ENCODE measurements around the gene CERCAM. TPM values are rescaled to one million over a fixed set of nuclear protein-coding genes. Genes with fewer than 3 reads are reported as not detected.

CERCAM gene
- total RNA-seq, 4 donors from 2014 or later, result 25.1 to 70.7 (median 39.8) TPM

- Histone ChIP-seq H3K36me3 (no peaks in the 10 kb centered on the region), H3K27ac (no peak overlapping the region), H3K4me3 (no peak overlapping the region), H3K9me3 (no peaks in the 10 kb centered on the region), H3K27me3 (no peaks in the 10 kb centered on the region), H3K4me1 (no peaks in the 10 kb centered on the region)
- no peak for TF ChIP-seq POLR2A (IDR thresholded peaks at IDR 0.05)
- TF ChIP-seq, protein P1, sequence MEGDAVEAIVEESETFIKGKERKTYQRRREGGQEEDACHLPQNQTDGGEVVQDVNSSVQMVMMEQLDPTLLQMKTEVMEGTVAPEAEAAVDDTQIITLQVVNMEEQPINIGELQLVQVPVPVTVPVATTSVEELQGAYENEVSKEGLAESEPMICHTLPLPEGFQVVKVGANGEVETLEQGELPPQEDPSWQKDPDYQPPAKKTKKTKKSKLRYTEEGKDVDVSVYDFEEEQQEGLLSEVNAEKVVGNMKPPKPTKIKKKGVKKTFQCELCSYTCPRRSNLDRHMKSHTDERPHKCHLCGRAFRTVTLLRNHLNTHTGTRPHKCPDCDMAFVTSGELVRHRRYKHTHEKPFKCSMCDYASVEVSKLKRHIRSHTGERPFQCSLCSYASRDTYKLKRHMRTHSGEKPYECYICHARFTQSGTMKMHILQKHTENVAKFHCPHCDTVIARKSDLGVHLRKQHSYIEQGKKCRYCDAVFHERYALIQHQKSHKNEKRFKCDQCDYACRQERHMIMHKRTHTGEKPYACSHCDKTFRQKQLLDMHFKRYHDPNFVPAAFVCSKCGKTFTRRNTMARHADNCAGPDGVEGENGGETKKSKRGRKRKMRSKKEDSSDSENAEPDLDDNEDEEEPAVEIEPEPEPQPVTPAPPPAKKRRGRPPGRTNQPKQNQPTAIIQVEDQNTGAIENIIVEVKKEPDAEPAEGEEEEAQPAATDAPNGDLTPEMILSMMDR (IDR thresholded peaks at IDR 0.05), result no peak
- no peak for DNase-seq
- intact Hi-C loops (cut with DNase I; ENCODE audit: low total_unique reads), result no loop called here
Observed at GRCh38 chr9:128393970-128394369, 26.7 kb upstream of the CERCAM start.

DNA sequence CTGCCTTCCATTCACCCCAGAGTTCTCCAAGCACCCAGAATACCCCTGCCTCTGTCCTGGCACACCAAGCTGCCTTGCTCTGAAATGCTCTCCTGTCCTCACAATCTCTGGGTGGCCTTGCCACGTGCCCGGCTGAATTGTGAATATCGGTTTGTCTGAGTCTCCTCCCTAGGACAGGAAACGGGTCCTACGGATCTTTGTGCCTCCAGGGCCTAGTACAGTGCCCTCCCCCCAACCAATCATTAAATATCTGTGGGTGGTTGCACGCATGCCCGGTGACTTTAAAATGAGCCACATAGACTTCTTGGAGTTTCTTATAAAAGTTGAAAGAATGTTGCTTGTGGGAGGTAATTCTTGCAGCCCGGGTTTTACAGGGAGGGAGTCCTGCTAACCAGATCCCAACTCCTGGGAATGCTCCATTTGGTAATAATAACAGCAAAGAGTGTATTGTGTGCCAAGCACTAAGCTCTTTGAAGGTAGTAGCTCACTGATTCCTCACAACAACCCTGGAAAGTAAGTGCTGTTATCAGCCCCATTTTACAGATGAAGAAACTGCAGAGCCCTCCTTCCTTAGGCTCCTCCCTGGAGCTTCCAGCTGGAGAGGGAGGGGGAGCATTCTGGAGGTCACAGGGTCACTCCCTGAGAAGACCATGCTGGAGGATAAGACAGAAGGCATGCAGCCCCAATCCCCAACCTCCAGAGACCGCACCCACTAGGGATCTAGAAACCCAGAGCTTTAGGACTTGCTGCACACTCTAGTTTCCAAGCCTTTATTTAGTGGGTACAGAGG is 26.1 kb upstream of the CERCAM start:
- no peaks in the 10 kb centered on the region for H3K4me1 ChIP-seq
- no peak overlapping the region for H3K27ac ChIP-seq
- no peak overlapping the region for H3K4me3 ChIP-seq
- no peak for DNase-seq
- TF ChIP-seq, protein P1 (IDR thresholded peaks at IDR 0.05), result no peak
- no peaks in the 10 kb centered on the region for H3K9me3 ChIP-seq
- no peaks in the 10 kb centered on the region for H3K27me3 ChIP-seq
- intact Hi-C loops (cut with DNase I; ENCODE audit: low total_unique reads), result no loop called here
- no peaks in the 10 kb centered on the region for H3K36me3 ChIP-seq

DNA sequence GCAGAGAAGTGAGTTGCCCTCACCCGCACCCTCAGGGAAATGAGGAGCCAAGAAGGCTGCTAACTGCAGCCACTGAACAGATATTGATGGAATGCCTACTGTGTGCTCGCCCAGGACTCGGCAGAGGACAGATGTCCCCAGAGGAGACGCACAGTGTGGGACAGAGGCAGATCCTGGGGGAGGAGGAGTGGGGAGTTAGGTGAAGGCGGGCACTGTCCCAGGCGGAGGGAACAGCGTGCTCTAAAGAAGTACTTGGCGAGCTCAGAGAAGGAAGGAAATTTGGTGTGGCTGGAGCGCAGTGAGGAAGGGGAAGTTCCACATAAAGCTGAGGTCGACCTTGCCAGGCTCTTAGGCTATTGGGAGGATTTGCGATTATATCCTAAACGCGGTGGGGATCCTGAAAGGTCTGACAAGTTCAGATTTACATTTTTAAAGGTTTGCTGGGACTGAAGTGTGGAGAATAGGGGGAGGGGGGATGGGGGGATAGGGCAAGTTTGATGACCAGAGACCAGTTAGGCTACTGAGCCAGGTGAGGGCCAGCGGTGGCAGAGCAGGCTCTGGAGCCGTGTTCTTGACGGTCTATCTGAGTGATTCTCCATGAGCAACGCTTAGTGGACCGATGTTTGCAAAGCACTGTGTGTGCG is 23.6 kb upstream of the CERCAM start:
- Histone ChIP-seq H3K27ac (peak overlapping the region in 1 of 2 donors; percentile 52), H3K4me1 (no peaks in the 10 kb centered on the region), H3K9me3 (no peaks in the 10 kb centered on the region), H3K36me3 (no peaks in the 10 kb centered on the region), H3K4me3 (no peak overlapping the region), H3K27me3 (no peaks in the 10 kb centered on the region)
- TF ChIP-seq, protein P1 (IDR thresholded peaks at IDR 0.05), result no peak
- TF ChIP-seq POLR2A (IDR thresholded peaks at IDR 0.05), result no peak
- intact Hi-C loops (cut with DNase I; ENCODE audit: low total_unique reads), result no loop called here
- DNase-seq, result peak in 1 of 2 donors; percentile 28

DNA sequence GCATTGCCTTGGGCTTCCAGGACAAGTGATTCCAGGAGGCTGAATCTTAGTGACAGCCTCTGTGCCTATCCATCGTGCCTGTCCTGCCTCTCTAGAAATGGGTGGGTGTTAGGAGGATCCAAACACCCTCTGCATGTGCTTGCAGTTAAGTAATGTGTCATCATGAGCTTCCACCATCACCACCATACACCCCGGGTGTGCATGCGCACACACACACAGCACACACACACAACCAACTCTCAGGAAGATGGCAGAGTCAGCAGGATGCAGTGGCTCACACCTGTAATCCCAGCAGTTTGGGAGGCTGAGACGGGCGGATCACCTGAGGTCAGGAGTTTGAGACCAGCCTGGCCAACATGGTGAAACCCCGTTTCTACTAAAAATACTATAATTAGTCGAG is 22.8 kb upstream of the CERCAM start:
- no peaks in the 10 kb centered on the region for H3K27me3 ChIP-seq

DNA sequence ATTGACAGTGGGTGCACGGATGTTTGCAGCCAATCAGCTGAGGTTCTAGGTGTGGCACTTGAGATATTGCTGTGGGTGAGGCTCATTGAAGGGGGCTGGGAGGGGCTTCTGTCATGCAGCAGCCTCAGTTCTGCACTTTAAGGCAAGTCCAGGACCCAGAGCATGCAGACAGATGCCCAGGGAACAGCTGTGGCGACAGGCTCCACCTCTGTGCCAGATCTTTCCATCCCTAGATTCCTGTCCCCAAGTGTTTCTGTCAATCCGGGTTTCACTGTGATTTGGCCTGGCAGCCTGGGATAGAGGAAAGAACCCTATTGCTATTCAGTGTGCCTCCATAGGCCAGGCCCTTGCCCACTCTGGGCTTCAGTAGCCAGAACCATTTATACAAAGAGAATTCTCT is 20.8 kb upstream of the CERCAM start:
- intact Hi-C loops (cut with DNase I; ENCODE audit: low total_unique reads), result no loop called here

More for the DNA sequence above, 22.8 kb upstream of the CERCAM start:
- H3K9me3 ChIP-seq, result no peaks in the 10 kb centered on the region
- H3K4me3 ChIP-seq, result no peak overlapping the region
- H3K27ac ChIP-seq, result peak overlapping the region in 1 of 2 donors; percentile 52
- intact Hi-C loops (cut with DNase I; ENCODE audit: low total_unique reads), result no loop called here
- no peaks in the 10 kb centered on the region for H3K36me3 ChIP-seq
- TF ChIP-seq, protein P1 (IDR thresholded peaks at IDR 0.05), result no peak
- no peak for TF ChIP-seq POLR2A (IDR thresholded peaks at IDR 0.05)
- H3K4me1 ChIP-seq, result no peaks in the 10 kb centered on the region
- DNase-seq, result no peak

More for the DNA sequence above, 20.8 kb upstream of the CERCAM start:
- H3K27me3 ChIP-seq, result no peaks in the 10 kb centered on the region
- no peak for DNase-seq
- TF ChIP-seq POLR2A (IDR thresholded peaks at IDR 0.05), result no peak
- TF ChIP-seq, protein P1 (IDR thresholded peaks at IDR 0.05), result no peak
- no peaks in the 10 kb centered on the region for H3K4me1 ChIP-seq
- no peaks in the 10 kb centered on the region for H3K36me3 ChIP-seq
- H3K27ac ChIP-seq, result no peak overlapping the region
- no peak overlapping the region for H3K4me3 ChIP-seq
- no peaks in the 10 kb centered on the region for H3K9me3 ChIP-seq

Data from uterus (tissue), 4 donors.